GM23338 (cell line): Measurements from ENCODE around the gene UBE2F. TPM values are rescaled to one million over a fixed set of nuclear protein-coding genes. Genes with fewer than 3 reads are reported as not detected.

Source experiments
- ATAC-seq: fragments of 200-7000 bp; cut with Tn5 transposase; 3 replicates; pipeline ENCODE4 v1.9.1; 2020
- DNase-seq: peaks from one replicate; pipeline ENCODE4 v3.0.0-alpha.2; 2015; ENCODE audit warnings: low spot score
- H2AFZ ChIP-seq: fragments of 200-600 bp; sonication (generic); 2 replicates; pipeline ENCODE4 v1.8.0; 2016; ENCODE audit warnings: antibody characterized with exemption, mild to moderate bottlenecking, moderate library complexity
- H3F3A ChIP-seq: fragments of 200-600 bp; sonication (generic); replicated peaks from 2 replicates; pipeline ENCODE4 v1.8.0; 2017; ENCODE audit warnings: antibody characterized with exemption, mixed run types, low read depth
- H3K27ac ChIP-seq: fragments of 200-600 bp; sonication (generic); 2 replicates; pipeline ENCODE4 v1.6.1; 2016; ENCODE audit warnings: low read depth
- H3K27me3 ChIP-seq: fragments of 200-600 bp; sonication (generic); 2 replicates; pipeline ENCODE4 v1.8.0; 2016; ENCODE audit warnings: mild to moderate bottlenecking, mixed run types, moderate library complexity; ENCODE audit not compliant: insufficient read depth
- H3K36me3 ChIP-seq: fragments of 200-600 bp; sonication (generic); 2 replicates; pipeline ENCODE4 v1.8.0; 2016; ENCODE audit warnings: mild to moderate bottlenecking; ENCODE audit not compliant: insufficient read depth
- H3K4me1 ChIP-seq: fragments of 200-600 bp; sonication (generic); 2 replicates; pipeline ENCODE4 v1.8.0; 2016; ENCODE audit warnings: mild to moderate bottlenecking, moderate library complexity; ENCODE audit not compliant: insufficient read depth
- H3K4me2 ChIP-seq: fragments of 200-600 bp; sonication (generic); 2 replicates; pipeline ENCODE4 v1.7.1; 2017; ENCODE audit warnings: mixed run types
- H3K4me3 ChIP-seq: fragments of 200-600 bp; sonication (generic); 2 replicates; pipeline ENCODE4 v1.6.1; 2016; ENCODE audit warnings: mixed run types
- H3K79me2 ChIP-seq: fragments of 200-600 bp; sonication (generic); replicated peaks from 2 replicates; pipeline ENCODE4 v1.8.0; 2017; ENCODE audit warnings: mild to moderate bottlenecking; ENCODE audit not compliant: insufficient read depth
- H3K9me2 ChIP-seq: fragments of 200-600 bp; sonication (generic); 2 replicates; pipeline ENCODE4 v1.8.0; 2017; ENCODE audit not compliant: insufficient read depth
- H4K20me1 ChIP-seq: fragments of 200-600 bp; sonication (generic); replicated peaks from 2 replicates; pipeline ENCODE4 v1.8.0; 2017; ENCODE audit warnings: mild to moderate bottlenecking; ENCODE audit not compliant: insufficient read depth
- H3K27ac Mint-ChIP-seq: 2 replicates; pipeline ENCODE4 v1.8.0; 2020; ENCODE audit warnings: inconsistent platforms, mild to moderate bottlenecking, moderate library complexity, mixed read lengths
- H3K27me3 Mint-ChIP-seq: 3 replicates; pipeline ENCODE4 v1.8.0; 2022; ENCODE audit warnings: low read depth, mild to moderate bottlenecking, moderate library complexity, mixed read lengths, inconsistent platforms; ENCODE audit not compliant: insufficient read depth, poor library complexity
- H3K36me3 Mint-ChIP-seq: 3 replicates; pipeline ENCODE4 v1.8.0; 2021; ENCODE audit warnings: low read depth, mild to moderate bottlenecking, inconsistent platforms, moderate library complexity, mixed read lengths
- H3K4me1 Mint-ChIP-seq: 3 replicates; pipeline ENCODE4 v1.8.0; 2020; ENCODE audit warnings: mild to moderate bottlenecking, inconsistent platforms, mixed read lengths
- H3K4me3 Mint-ChIP-seq: 3 replicates; pipeline ENCODE4 v1.8.0; 2021; ENCODE audit warnings: moderate library complexity, mild to moderate bottlenecking, inconsistent platforms, mixed read lengths
- H3K9me3 Mint-ChIP-seq: 3 replicates; pipeline ENCODE4 v1.8.0; 2020; ENCODE audit warnings: moderate library complexity, mild to moderate bottlenecking, inconsistent platforms, mixed read lengths
- CREB1 ChIP-seq: fragments of 250-450 bp; sonication (Bioruptor Pico); IDR thresholded peaks from 2 replicates; pipeline ENCODE4 v1.5.0; 2020; ENCODE audit warnings: low read depth, mild to moderate bottlenecking, moderate library complexity
- EZH2 ChIP-seq: fragments of 200-600 bp; sonication (generic); IDR thresholded peaks from one replicate; pipeline ENCODE4 v1.8.0; 2017; ENCODE audit warnings: antibody characterized with exemption, mild to moderate bottlenecking, low read depth; ENCODE audit not compliant: unreplicated experiment
- EZH2phosphoT487 ChIP-seq: fragments of 200-600 bp; sonication (generic); IDR thresholded peaks from one replicate; pipeline ENCODE4 v1.8.1; 2018; ENCODE audit warnings: antibody characterized with exemption; ENCODE audit not compliant: unreplicated experiment
- JUNB ChIP-seq: IDR thresholded peaks from one replicate; pipeline ENCODE4 v1.6.1; 2016; ENCODE audit warnings: antibody characterized with exemption; ENCODE audit not compliant: unreplicated experiment
- NANOG ChIP-seq: IDR thresholded peaks from 2 replicates; pipeline ENCODE4 v1.6.1; 2016; ENCODE audit warnings: antibody characterized with exemption, borderline replicate concordance
- POLR2AphosphoS5 ChIP-seq: IDR thresholded peaks from 2 replicates; pipeline ENCODE4 v1.6.1; 2016; ENCODE audit warnings: antibody characterized with exemption, low read depth
- REST ChIP-seq: IDR thresholded peaks from one replicate; pipeline ENCODE4 v1.6.1; 2018; ENCODE audit warnings: antibody characterized with exemption; ENCODE audit not compliant: unreplicated experiment
- ZNF114 ChIP-seq: fragments of 250-450 bp; sonication (Bioruptor Pico); IDR thresholded peaks from 2 replicates; pipeline ENCODE4 v1.5.0; 2020; ENCODE audit warnings: mild to moderate bottlenecking, moderate library complexity
- ZNF462 ChIP-seq: fragments of 250-450 bp; sonication (Bioruptor Pico); IDR thresholded peaks from 2 replicates; pipeline ENCODE4 v1.5.0; 2020; ENCODE audit warnings: mild to moderate bottlenecking, moderate library complexity
- polyA plus RNA-seq: library from polyadenylated mRNA; unstranded; fragments of >200 nt; fragmentation: Nextera tagmentation; extraction: Ambion mirVana; gene quantifications from 2 replicates; pipeline ENCODE4 v1.2.1, GENCODE V29; 2016
- total RNA-seq: library from RNA; depleted of rRNA; stranded (reverse); fragments of >200 nt; shearing (Covaris generic); gene quantifications from 2 replicates; pipeline ENCODE4 v1.2.3, GENCODE V29; 2014
- TF ChIP-seq, protein P1 (sequence below): IDR thresholded peaks from 2 replicates; pipeline ENCODE4 v1.6.1; 2016; ENCODE audit warnings: antibody characterized with exemption

The UBE2F gene
- total and polyA plus RNA-seq, 2 experiments from 2014 or later: 98.2 to 106 TPM

DNA sequence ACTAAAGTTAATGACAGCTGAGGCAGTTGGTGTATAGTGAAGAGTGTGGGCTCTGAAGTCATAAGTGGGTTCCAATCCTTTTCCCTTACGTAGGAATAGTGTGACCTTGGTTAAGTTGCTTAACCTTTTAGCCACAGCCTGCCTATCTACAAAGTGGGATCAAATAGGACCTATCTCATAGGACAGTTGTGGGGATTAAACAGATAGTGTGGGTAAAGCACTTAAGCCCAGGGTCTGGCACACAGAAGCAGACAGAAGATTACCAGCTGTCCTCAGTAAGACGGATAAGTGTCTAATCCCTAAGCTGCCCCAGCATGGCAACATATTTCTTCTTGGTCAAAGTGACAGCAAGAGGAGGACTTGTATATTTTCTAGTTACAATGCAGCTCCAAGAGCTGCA lies 28.2 kb downstream of the UBE2F start (continued):
- TF ChIP-seq REST: no peak
- no peak for TF ChIP-seq EZH2
- no peak for TF ChIP-seq CREB1 (CRISPR knock-in tag)
- no peak for TF ChIP-seq EZH2phosphoT487
- TF ChIP-seq, protein P1, sequence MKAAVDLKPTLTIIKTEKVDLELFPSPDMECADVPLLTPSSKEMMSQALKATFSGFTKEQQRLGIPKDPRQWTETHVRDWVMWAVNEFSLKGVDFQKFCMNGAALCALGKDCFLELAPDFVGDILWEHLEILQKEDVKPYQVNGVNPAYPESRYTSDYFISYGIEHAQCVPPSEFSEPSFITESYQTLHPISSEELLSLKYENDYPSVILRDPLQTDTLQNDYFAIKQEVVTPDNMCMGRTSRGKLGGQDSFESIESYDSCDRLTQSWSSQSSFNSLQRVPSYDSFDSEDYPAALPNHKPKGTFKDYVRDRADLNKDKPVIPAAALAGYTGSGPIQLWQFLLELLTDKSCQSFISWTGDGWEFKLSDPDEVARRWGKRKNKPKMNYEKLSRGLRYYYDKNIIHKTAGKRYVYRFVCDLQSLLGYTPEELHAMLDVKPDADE: no peak

DNA sequence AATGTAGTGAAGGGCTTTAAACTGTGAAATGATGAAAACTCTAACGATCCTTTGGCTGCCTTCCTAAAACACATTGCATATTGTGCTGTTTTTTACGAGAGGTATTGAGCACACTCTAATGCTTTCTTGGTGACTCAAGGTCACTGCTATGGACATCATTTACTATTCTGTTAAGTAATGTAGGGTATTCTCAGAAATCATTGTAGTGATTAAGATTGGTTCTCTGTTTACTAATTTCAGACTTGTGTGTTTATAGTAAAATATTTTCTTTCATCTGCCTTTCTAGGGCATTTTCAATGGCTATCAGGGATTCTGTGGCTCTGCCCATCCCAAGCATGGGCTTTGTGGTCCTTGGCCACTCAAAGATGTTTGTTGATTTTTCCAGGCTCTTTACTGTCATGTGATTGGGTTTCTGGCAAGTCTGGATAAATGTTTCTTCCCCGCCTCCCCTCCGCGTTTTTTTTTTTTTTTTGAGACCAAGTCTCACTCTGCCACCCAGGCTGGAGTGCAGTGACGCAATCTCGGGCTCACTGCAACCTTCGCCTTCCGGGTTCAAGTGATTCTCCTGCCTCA lies 29.3 kb downstream of the UBE2F start:
- no peak overlapping the region for H3K4me3 ChIP-seq
- TF ChIP-seq NANOG (no peak), POLR2AphosphoS5 (no peak), ZNF462 (CRISPR knock-in tag) (no peak), EZH2phosphoT487 (no peak), JUNB (no peak), ZNF114 (CRISPR knock-in tag) (no peak)
- TF ChIP-seq, protein P1: no peak
- H3K9me3 Mint-ChIP-seq: peaks cover 11% of the 10 kb centered on the region; the same call in 2 of the 3 replicates

More for the DNA sequence above, 29.3 kb downstream of the UBE2F start:
- Histone ChIP-seq H3F3A (no peaks in the 10 kb centered on the region), H3K4me1 (no peaks in the 10 kb centered on the region), H4K20me1 (no peaks in the 10 kb centered on the region; the same call in 1 of the 2 replicates), H3K27ac (no peak overlapping the region), H3K79me2 (0 out of 2 replicates have a peak, but pooled peaks cover 6% of the 10 kb centered on the region), H3K9me2 (no peaks in the 10 kb centered on the region), H3K36me3 (no peaks in the 10 kb centered on the region; the same call in 1 of the 2 replicates), H2AFZ (no peak overlapping the region), H3K27me3 (no peaks in the 10 kb centered on the region), H3K4me2 (no peak overlapping the region)
- DNase-seq (no peak), ATAC-seq (no peak)
- H3K36me3 Mint-ChIP-seq: peaks cover 33% of the 10 kb centered on the region
- no peak overlapping the region for H3K27ac Mint-ChIP-seq
- no peaks in the 10 kb centered on the region for H3K4me1 Mint-ChIP-seq
- peaks cover 1% of the 10 kb centered on the region for H3K27me3 Mint-ChIP-seq
- H3K4me3 Mint-ChIP-seq: no peak overlapping the region
